ENCODE data around the gene VSIR.

DNA sequence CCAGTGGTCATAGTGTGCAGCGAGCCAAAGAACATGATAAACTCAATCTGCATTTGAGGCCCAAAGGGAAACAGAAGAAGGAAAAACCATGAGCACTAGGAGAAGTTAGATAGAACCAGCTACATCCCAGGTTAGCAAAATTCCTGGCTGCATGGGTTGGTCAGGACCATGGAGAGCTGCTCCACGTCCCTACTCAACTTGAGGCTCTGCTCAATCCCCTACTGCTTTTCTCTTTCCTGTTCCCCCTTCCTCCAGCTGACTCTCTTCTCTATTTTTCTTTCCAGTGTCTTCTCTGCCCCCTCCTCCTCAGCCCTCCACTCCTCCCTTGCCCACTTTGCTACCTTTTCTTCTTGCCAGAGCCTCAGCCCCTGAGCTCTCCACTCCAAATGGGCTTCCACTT, 21.9 kb upstream of the VSIR start:
- TF ChIP-seq, protein P1, sequence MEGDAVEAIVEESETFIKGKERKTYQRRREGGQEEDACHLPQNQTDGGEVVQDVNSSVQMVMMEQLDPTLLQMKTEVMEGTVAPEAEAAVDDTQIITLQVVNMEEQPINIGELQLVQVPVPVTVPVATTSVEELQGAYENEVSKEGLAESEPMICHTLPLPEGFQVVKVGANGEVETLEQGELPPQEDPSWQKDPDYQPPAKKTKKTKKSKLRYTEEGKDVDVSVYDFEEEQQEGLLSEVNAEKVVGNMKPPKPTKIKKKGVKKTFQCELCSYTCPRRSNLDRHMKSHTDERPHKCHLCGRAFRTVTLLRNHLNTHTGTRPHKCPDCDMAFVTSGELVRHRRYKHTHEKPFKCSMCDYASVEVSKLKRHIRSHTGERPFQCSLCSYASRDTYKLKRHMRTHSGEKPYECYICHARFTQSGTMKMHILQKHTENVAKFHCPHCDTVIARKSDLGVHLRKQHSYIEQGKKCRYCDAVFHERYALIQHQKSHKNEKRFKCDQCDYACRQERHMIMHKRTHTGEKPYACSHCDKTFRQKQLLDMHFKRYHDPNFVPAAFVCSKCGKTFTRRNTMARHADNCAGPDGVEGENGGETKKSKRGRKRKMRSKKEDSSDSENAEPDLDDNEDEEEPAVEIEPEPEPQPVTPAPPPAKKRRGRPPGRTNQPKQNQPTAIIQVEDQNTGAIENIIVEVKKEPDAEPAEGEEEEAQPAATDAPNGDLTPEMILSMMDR (IDR thresholded peaks at IDR 0.05): no peak
- TF ChIP-seq POLR2A (IDR thresholded peaks at IDR 0.05): no peak
